ENCODE results near the gene FAF1. TPM values are rescaled to one million over a fixed set of nuclear protein-coding genes. Genes with fewer than 3 reads are reported as not detected.

Gene FAF1
- polyA plus RNA-seq, 1 of the 3 experiments (the other 2 are of a cell fraction), result 8.7 TPM

- Histone ChIP-seq H3K9me3 (no peaks in the 10 kb centered on the region), H4K20me1 (ENCODE audit: insufficient read depth) (peaks cover 18% of the 10 kb centered on the region; the same call in 1 of the 2 replicates), H3K9ac (no peak overlapping the region), H3K9me2 (no peaks in the 10 kb centered on the region), H3K27me3 (ENCODE audit: insufficient read depth) (peaks cover 96% of the 10 kb centered on the region), H3K79me2 (ENCODE audit: insufficient read depth) (no peaks in the 10 kb centered on the region), H3K4me2 (peak overlapping the region; percentile 70; the same call in 1 of the 2 replicates), H3K36me3 (replicated peaks in 1 of 2; ENCODE audit: control insufficient read depth in 1 of 2, insufficient read depth in 2 of 2, low read length in 1 of 2) (no peaks in the 10 kb centered on the region), H3F3A (replicated peaks; ENCODE audit: insufficient read depth) (no peaks in the 10 kb centered on the region), H3K4me3 (ENCODE audit: low read depth in 2 of 2, low read length in 1 of 2) (no peak overlapping the region), H3K27ac (ENCODE audit: low read depth in 2 of 2, low read length in 1 of 2) (no peak overlapping the region), H2AFZ (ENCODE audit: low read depth) (0 out of 2 replicates have a peak overlapping the region, but pooled peaks have one; percentile 36), H3K4me1 (ENCODE audit: control insufficient read depth in 1 of 2, insufficient read depth in 2 of 2, low read depth in 1 of 2, low read length in 1 of 2) (peaks cover 12 to 24% of the 10 kb centered on the region in 2 experiments; a peak in 1 of 4 replicates)
- CTCF ChIA-PET, result interaction anchor here (0.9 to 4.2 kb wide), 7 partner anchors 8 to 279 kb away, joined by 3 to 17 read pairs (median 4); no protein-coding TSS in a partner anchor
- 2% methylated on average over 38 of the region's 40 CpGs for WGBS (ENCODE audit: low lambda C conversion rate)
- peak; percentile 52 for DNase-seq
- TF ChIP-seq ZBTB33 (IDR thresholded peaks at IDR 0.05; ENCODE audit: borderline replicate concordance, low read depth), result no peak
- no peak for TF ChIP-seq FOXM1 (IDR thresholded peaks at IDR 0.05; ENCODE audit: low read depth)
- no peak for TF ChIP-seq ELF1 (IDR thresholded peaks at IDR 0.05)
- TF ChIP-seq USF2 (IDR thresholded peaks at IDR 0.05; ENCODE audit: borderline replicate concordance, low read depth, low read length), result no peak
- no peak for TF ChIP-seq GATA2 (CRISPR knock-in tag; IDR thresholded peaks at IDR 0.05)
- POLR2A ChIA-PET, result no interaction called here
Measured at GRCh38 chr1:50424884-50425375, 535.1 kb downstream of the FAF1 start.

- no peak overlapping the region for H3K9ac ChIP-seq
- no peaks in the 10 kb centered on the region for H3F3A ChIP-seq (replicated peaks; ENCODE audit: insufficient read depth)
- peak overlapping the region in 1 of 2 experiments; percentile 47; a peak in 2 of 4 replicates for H3K4me3 ChIP-seq (ENCODE audit: low read depth in 2 of 2, low read length in 1 of 2)
- TF ChIP-seq FOXM1 (IDR thresholded peaks at IDR 0.05; ENCODE audit: low read depth) (no peak), EZH2phosphoT487 (IDR thresholded peaks at IDR 0.05; ENCODE audit: borderline replicate concordance, low read depth) (peak; percentile 88; the same call in 1 of the 2 replicates)
- ChIA-PET POLR2A (interaction anchor here (0.7 kb wide), 1 partner anchor 107 kb away, joined by 5 read pairs; no protein-coding TSS in a partner anchor), CTCF (interaction anchor here (0.8 to 4.2 kb wide), 7 partner anchors 8 to 125 kb away, joined by 3 to 17 read pairs (median 3); no protein-coding TSS in a partner anchor)
- H3K36me3 ChIP-seq (replicated peaks in 1 of 2; ENCODE audit: control insufficient read depth in 1 of 2, insufficient read depth in 2 of 2, low read length in 1 of 2), result no peaks in the 10 kb centered on the region
- H4K20me1 ChIP-seq (ENCODE audit: insufficient read depth), result peaks cover 18% of the 10 kb centered on the region; the same call in 1 of the 2 replicates
- DNase-seq, result peak; percentile 54
- peak overlapping the region; percentile 70 for H3K4me2 ChIP-seq
- 4% methylated on average over 35 of the region's 35 CpGs for WGBS (ENCODE audit: low lambda C conversion rate)
- H3K9me3 ChIP-seq, result no peaks in the 10 kb centered on the region
- H3K27me3 ChIP-seq (ENCODE audit: insufficient read depth), result peaks cover 98% of the 10 kb centered on the region
- no peaks in the 10 kb centered on the region for H3K79me2 ChIP-seq (ENCODE audit: insufficient read depth)
- H3K4me1 ChIP-seq (ENCODE audit: control insufficient read depth in 1 of 2, insufficient read depth in 2 of 2, low read depth in 1 of 2, low read length in 1 of 2), result peaks cover 11 to 24% of the 10 kb centered on the region in 2 experiments; a peak in 1 of 4 replicates
- H3K9me2 ChIP-seq, result no peaks in the 10 kb centered on the region
- no peak overlapping the region for H2AFZ ChIP-seq (ENCODE audit: low read depth)
- H3K27ac ChIP-seq (ENCODE audit: low read depth in 2 of 2, low read length in 1 of 2), result no peak overlapping the region
Measured at GRCh38 chr1:50424045-50424883, 535.8 kb downstream of the FAF1 start.
